ENCODE results near the gene GNAS-AS1. TPM values are rescaled to one million over a fixed set of nuclear protein-coding genes. Genes with fewer than 3 reads are reported as not detected.

Gene GNAS-AS1
- total and polyA plus RNA-seq, 2 of the 8 experiments (the other 6 are each of a cell fraction or from before 2014, with no cell fraction given) = 4.7 to 13.7 TPM

GRCh38 chr20:58792426-58792825, 58.3 kb downstream of the GNAS-AS1 start:
- no peak overlapping the region for H3K14ac ChIP-seq (ENCODE audit: insufficient read length)
- no peak overlapping the region for H3K4me3 ChIP-seq (ENCODE audit: extremely low read depth in 1 of 4, insufficient read depth in 2 of 4, low read depth in 3 of 4, low read length in 4 of 4)
- ChIA-PET CTCF (ENCODE audit: partially characterized antibody) (interaction anchor here (1.1 kb wide), 1 partner anchor 13 kb away, joined by 3 read pairs; no protein-coding TSS in a partner anchor), POLR2A (ENCODE audit: partially characterized antibody) (interaction anchor here (1.1 kb wide), 1 partner anchor 25 kb away, joined by 4 read pairs; no protein-coding TSS in a partner anchor)
- no peak overlapping the region for H2BK120ac ChIP-seq (replicated peaks; ENCODE audit: low read depth, low read length)
- no peaks in the 10 kb centered on the region for H3K36me3 ChIP-seq (ENCODE audit: control insufficient read depth in 2 of 4, insufficient read depth in 4 of 4, low read length in 3 of 4)
- H2BK15ac ChIP-seq (ENCODE audit: low read length) = peak overlapping the region; percentile 81; the same call in 1 of the 2 replicates
- no peak overlapping the region for H4K5ac ChIP-seq (ENCODE audit: insufficient read length, low read depth, low read length)
- H3K4me2 ChIP-seq (ENCODE audit: insufficient read depth in 1 of 2, low read depth in 2 of 2, low read length in 2 of 2) = no peak overlapping the region
- 98% methylated on average over 7 of the region's 7 CpGs; no CpG with 5 or more reads in 1 of the 2 experiments for WGBS, 2 experiments (ENCODE audit: extremely low coverage in 1 of 2, insufficient coverage in 1 of 2, insufficient read length in 1 of 2, insufficient replicate concordance in 2 of 2, low coverage in 1 of 2, low lambda C conversion rate in 2 of 2, missing lambda C conversion rate in 1 of 2)
- peaks cover 0 to 5% (median 1%) of the 10 kb centered on the region in 4 experiments; a peak in 3 of 7 replicates for H3K4me1 ChIP-seq (replicated peaks in 1 of 4; ENCODE audit: control insufficient read depth in 3 of 4, insufficient read depth in 4 of 4, low read length in 3 of 4)
- H3K27me3 ChIP-seq (replicated peaks in 1 of 4; ENCODE audit: control insufficient read depth in 3 of 4, extremely low read depth in 1 of 4, insufficient read depth in 3 of 4, low read length in 3 of 4) = no peaks in the 10 kb centered on the region
- DNase-seq (ENCODE audit: low read depth in 1 of 2, low spot score in 2 of 2) = no peak
- H3K27ac ChIP-seq (ENCODE audit: low read depth, low read length) = no peak overlapping the region
- no peaks in the 10 kb centered on the region for H3K23me2 ChIP-seq (ENCODE audit: low read depth, low read length)
- no peak overlapping the region for H2AFZ ChIP-seq (ENCODE audit: low read length)
- no peaks in the 10 kb centered on the region for H3K79me2 ChIP-seq (ENCODE audit: control insufficient read depth in 1 of 2, insufficient read depth in 2 of 2, low read length in 2 of 2)
- no peak overlapping the region for H3K23ac ChIP-seq (ENCODE audit: insufficient read length)
- no peak overlapping the region for H3K56ac ChIP-seq (replicated peaks; ENCODE audit: insufficient read length, low read depth, low read length)
- no peak overlapping the region for H2BK5ac ChIP-seq (ENCODE audit: low read depth, low read length)
- H2AK5ac ChIP-seq (ENCODE audit: low read depth, low read length) = no peak overlapping the region
- no peak overlapping the region for H2BK12ac ChIP-seq (ENCODE audit: low read depth, low read length)
- H4K91ac ChIP-seq (replicated peaks; ENCODE audit: insufficient read length, low read length) = no peak overlapping the region
- H3K9ac ChIP-seq (replicated peaks in 1 of 4; ENCODE audit: extremely low read depth in 1 of 4, low read depth in 3 of 4, low read length in 3 of 4) = no peak overlapping the region
- no peaks in the 10 kb centered on the region for H4K20me1 ChIP-seq (replicated peaks in 1 of 2; ENCODE audit: control insufficient read depth in 1 of 2, insufficient read depth in 2 of 2, low read length in 2 of 2)
- H3K79me1 ChIP-seq (ENCODE audit: low read depth, low read length) = no peaks in the 10 kb centered on the region
- H4K8ac ChIP-seq (ENCODE audit: extremely low read depth, insufficient read depth, low read length) = peak overlapping the region; percentile 83
- no peak for FAIRE-seq
- no peak overlapping the region for H2BK20ac ChIP-seq (ENCODE audit: low read length)
- H3K18ac ChIP-seq (ENCODE audit: extremely low read depth, low read length) = no peak overlapping the region; the same call in 1 of the 2 replicates
- no peaks in the 10 kb centered on the region for H3K9me3 ChIP-seq (ENCODE audit: insufficient read depth in 2 of 2, low read depth in 1 of 2, low read length in 1 of 2)
- no peak overlapping the region for H3K4ac ChIP-seq (replicated peaks; ENCODE audit: insufficient read length, low read depth, low read length)
- TF ChIP-seq CTCF (IDR thresholded peaks at IDR 0.05; ENCODE audit: control extremely low read depth in 1 of 3, insufficient read depth in 1 of 3, low read depth in 1 of 3, low read length in 3 of 3) = no peak
- TF ChIP-seq SIRT6 (IDR thresholded peaks at IDR 0.05; ENCODE audit: low read length) = no peak
- TF ChIP-seq CTBP2 (IDR thresholded peaks at IDR 0.05; ENCODE audit: borderline replicate concordance, insufficient read depth, insufficient read length, low read length) = no peak
- TF ChIP-seq E2F6 (IDR thresholded peaks at IDR 0.05) = no peak
- TF ChIP-seq RFX5 (IDR thresholded peaks at IDR 0.05; ENCODE audit: borderline replicate concordance, low read depth, low read length) = no peak
- TF ChIP-seq MAX (IDR thresholded peaks at IDR 0.05) = no peak
- no peak for TF ChIP-seq HDAC2 (IDR thresholded peaks at IDR 0.05; ENCODE audit: borderline replicate concordance in 1 of 2, low read depth in 2 of 2, low read length in 2 of 2)
- no peak for TF ChIP-seq GABPA (IDR thresholded peaks at IDR 0.05; ENCODE audit: borderline replicate concordance, insufficient read depth, low read length)
- no peak for TF ChIP-seq FOSL1 (IDR thresholded peaks at IDR 0.05; ENCODE audit: insufficient read depth, low read depth, low read length)
